ENCODE results near the gene ZNF74. TPM values are rescaled to one million over a fixed set of nuclear protein-coding genes. Genes with fewer than 3 reads are reported as not detected.
"Not testable (repeated sequence)": the region's sequence is repeated elsewhere in the genome, so short reads cannot be mapped to it uniquely, and the experiment has no call there.

The ZNF74 gene
- total RNA-seq (2021) (8.1 and 15.2 TPM in 2 replicates), Bru-seq, nascent RNA (percentile 38 among the genes with signal in this experiment), BruChase-seq, experiment 1, labeled RNA remaining after a 2-hour chase (percentile 57 among the genes with signal in this experiment), BruChase-seq, experiment 2, labeled RNA remaining after a 6-hour chase (percentile 55 among the genes with signal in this experiment)
- long read RNA-seq, partial matches to known transcripts: 1 of 7 reads
- long read RNA-seq, other reads (novel, unspliced or antisense): 1 of 7 reads

- Histone ChIP-seq H3K4me2 (peak within 1 kb of the TSS; percentile 82), H3K4me3 (peak within 1 kb of the TSS; percentile 66), H3F3A (ENCODE audit: insufficient read depth, low read depth) (no peaks in the 10 kb centered on the region), H3K4me1 (replicated peaks; ENCODE audit: insufficient read depth) (no peaks in the 10 kb centered on the region), H3K9me2 (ENCODE audit: insufficient read depth) (no peaks in the 10 kb centered on the region), H3K36me3 (ENCODE audit: low read depth) (no peaks in the 10 kb centered on the region), H2AFZ (peak within 1 kb of the TSS; percentile 95), H3K9me3 (ENCODE audit: insufficient read depth, low read depth) (no peaks in the 10 kb centered on the region), H4K20me1 (ENCODE audit: insufficient read depth) (no peaks in the 10 kb centered on the region), H3K27me3 (ENCODE audit: insufficient read depth, low read depth) (no peaks in the 10 kb centered on the region), H3K27ac (no peak within 1 kb of the TSS), H3K79me2 (ENCODE audit: low read depth) (no peaks in the 10 kb centered on the region)
- TF ChIP-seq EZH2 (IDR thresholded peaks at IDR 0.05; ENCODE audit: low read depth): no peak
- TF ChIP-seq, protein P1, sequence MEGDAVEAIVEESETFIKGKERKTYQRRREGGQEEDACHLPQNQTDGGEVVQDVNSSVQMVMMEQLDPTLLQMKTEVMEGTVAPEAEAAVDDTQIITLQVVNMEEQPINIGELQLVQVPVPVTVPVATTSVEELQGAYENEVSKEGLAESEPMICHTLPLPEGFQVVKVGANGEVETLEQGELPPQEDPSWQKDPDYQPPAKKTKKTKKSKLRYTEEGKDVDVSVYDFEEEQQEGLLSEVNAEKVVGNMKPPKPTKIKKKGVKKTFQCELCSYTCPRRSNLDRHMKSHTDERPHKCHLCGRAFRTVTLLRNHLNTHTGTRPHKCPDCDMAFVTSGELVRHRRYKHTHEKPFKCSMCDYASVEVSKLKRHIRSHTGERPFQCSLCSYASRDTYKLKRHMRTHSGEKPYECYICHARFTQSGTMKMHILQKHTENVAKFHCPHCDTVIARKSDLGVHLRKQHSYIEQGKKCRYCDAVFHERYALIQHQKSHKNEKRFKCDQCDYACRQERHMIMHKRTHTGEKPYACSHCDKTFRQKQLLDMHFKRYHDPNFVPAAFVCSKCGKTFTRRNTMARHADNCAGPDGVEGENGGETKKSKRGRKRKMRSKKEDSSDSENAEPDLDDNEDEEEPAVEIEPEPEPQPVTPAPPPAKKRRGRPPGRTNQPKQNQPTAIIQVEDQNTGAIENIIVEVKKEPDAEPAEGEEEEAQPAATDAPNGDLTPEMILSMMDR (conservative IDR thresholded peaks at IDR 0.05): no peak
- intact Hi-C loops (cut with micrococcal nuclease; ENCODE audit: unreplicated experiment): no loop called here
- peak; percentile 69 to 77 for DNase-seq
- CTCF ChIA-PET: interaction anchor here (0.6 kb wide), 1 partner anchor 1253 kb away, joined by 6 read pairs; no protein-coding TSS in a partner anchor
- POLR2A ChIA-PET (ENCODE audit: unreplicated experiment): interaction anchor here (0.5 kb wide), 1 partner anchor 65 kb away, joined by 14 read pairs; no protein-coding TSS in a partner anchor
- BruUV-seq (replicated peaks): no TSS peak
These were observed at the start of gene ZNF74 for GRCh38 chr22:20393705-20394476. TSS of gene ZNF74 (plus strand) at chr22:20394151. CDS start at chr22:20394629, 478 bp downstream.

DNA sequence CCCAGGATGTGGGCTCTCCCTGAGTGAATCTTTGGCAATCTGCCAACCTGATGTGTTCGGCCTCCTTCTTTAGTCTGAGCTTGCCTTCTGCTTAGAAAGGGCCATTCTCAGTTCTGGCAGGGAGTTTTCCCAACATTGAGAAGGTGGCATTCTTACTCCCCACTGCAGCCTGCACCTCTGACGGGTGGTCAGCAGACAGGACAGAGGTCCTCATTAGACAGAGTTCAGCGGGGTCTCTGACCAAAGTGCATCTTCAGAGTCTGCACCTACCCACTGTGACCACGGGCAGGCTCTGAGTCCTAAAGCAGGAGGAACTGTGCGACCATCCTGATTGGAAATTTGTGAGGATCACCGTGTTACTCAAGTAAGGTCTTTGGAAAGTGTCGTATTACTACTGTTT, 47.4 kb upstream of the ZNF74 start:
- H3K4me3 ChIP-seq; H4K20me1 ChIP-seq (ENCODE audit: insufficient read depth); H3K79me2 ChIP-seq (ENCODE audit: low read depth); H2AFZ ChIP-seq; POLR2A ChIA-PET (ENCODE audit: unreplicated experiment); H3K4me2 ChIP-seq; H3K4me1 ChIP-seq (replicated peaks; ENCODE audit: insufficient read depth); H3K9me2 ChIP-seq (ENCODE audit: insufficient read depth); H3K27me3 ChIP-seq (ENCODE audit: insufficient read depth, low read depth); CTCF ChIA-PET; H3F3A ChIP-seq (ENCODE audit: insufficient read depth, low read depth); intact Hi-C loops (cut with micrococcal nuclease; ENCODE audit: unreplicated experiment); H3K27ac ChIP-seq; H3K36me3 ChIP-seq (ENCODE audit: low read depth); H3K9me3 ChIP-seq (ENCODE audit: insufficient read depth, low read depth); DNase-seq; BruUV-seq (replicated peaks): not testable (repeated sequence)

DNA sequence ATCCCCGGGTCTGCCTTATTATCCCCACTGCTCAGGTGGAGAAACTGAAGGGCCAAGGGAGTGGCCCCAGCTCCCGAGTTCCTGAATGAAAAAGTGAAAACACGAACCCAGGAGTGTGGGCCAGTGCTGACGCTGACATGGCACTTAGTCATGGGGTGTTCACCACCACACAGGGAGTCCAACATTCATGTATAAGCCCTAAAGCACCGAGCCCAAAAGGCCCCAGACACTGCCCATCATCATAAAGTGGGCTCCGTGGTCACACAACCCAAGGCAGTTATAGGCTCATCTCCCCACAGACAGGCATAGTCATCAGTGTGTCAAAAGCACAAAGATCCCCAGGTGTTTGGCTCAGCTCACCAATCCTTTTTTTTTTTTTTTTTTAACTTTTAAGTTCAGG, 41.4 kb upstream of the ZNF74 start:
- DNase-seq; H3K9me3 ChIP-seq (ENCODE audit: insufficient read depth, low read depth); POLR2A ChIA-PET (ENCODE audit: unreplicated experiment): not testable (repeated sequence)

DNA sequence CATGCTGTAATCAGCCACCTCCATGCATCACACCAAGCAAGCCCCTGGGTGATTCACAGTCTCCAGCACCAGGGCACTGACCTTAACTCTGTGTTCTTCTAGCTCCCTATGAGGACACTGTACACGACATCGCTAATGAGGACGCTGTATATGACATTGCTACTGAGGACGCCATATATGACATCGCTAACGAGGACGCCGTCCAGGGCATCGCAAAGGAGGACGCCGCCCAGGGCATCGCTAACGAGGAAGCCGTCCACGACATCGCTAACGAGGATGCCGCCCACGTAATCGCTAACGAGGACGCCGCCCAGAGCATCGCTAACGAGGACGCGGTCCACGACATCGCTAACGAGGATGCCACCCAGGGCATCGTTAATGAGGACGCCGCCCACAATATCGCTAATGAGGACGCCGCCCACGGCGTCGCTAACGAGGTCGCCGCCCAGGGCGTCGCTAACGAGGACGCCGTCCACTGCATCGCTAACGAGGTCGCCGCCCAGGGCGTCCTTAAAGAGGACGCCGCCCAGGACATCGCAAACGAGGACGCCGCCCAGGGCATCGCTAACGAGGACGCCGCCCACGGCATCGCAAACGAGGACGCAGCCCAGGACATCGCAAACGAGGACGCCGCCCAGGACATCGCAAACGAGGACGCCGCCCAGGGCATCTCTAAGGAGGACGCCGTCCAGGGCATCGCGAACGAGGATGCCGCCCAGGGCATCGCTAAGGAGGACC, 39.5 kb upstream of the ZNF74 start:
- POLR2A ChIA-PET (ENCODE audit: unreplicated experiment): no interaction called here
- Histone ChIP-seq H3K27ac (no peak overlapping the region), H4K20me1 (ENCODE audit: insufficient read depth) (no peaks in the 10 kb centered on the region), H3K4me2 (no peak overlapping the region), H3K9me3 (ENCODE audit: insufficient read depth, low read depth) (no peaks in the 10 kb centered on the region), H3K4me3 (no peak overlapping the region), H3K79me2 (ENCODE audit: low read depth) (no peaks in the 10 kb centered on the region), H3K4me1 (replicated peaks; ENCODE audit: insufficient read depth) (no peaks in the 10 kb centered on the region), H3K9me2 (ENCODE audit: insufficient read depth) (no peaks in the 10 kb centered on the region), H2AFZ (no peak overlapping the region), H3K36me3 (ENCODE audit: low read depth) (no peaks in the 10 kb centered on the region), H3F3A (ENCODE audit: insufficient read depth, low read depth) (no peaks in the 10 kb centered on the region), H3K27me3 (ENCODE audit: insufficient read depth, low read depth) (no peaks in the 10 kb centered on the region)
- intact Hi-C loops (cut with micrococcal nuclease; ENCODE audit: unreplicated experiment): no loop called here
- TF ChIP-seq EZH2 (IDR thresholded peaks at IDR 0.05; ENCODE audit: low read depth): no peak
- TF ChIP-seq, protein P1 (conservative IDR thresholded peaks at IDR 0.05): no peak
- DNase-seq: no peak
- no TSS peak for BruUV-seq (replicated peaks)
- CTCF ChIA-PET: no interaction called here

More for the DNA sequence above, 41.4 kb upstream of the ZNF74 start:
- H2AFZ ChIP-seq; CTCF ChIA-PET; H3K4me2 ChIP-seq; BruUV-seq (replicated peaks); H3F3A ChIP-seq (ENCODE audit: insufficient read depth, low read depth); H3K27me3 ChIP-seq (ENCODE audit: insufficient read depth, low read depth); H3K79me2 ChIP-seq (ENCODE audit: low read depth); H3K9me2 ChIP-seq (ENCODE audit: insufficient read depth); H3K36me3 ChIP-seq (ENCODE audit: low read depth); intact Hi-C loops (cut with micrococcal nuclease; ENCODE audit: unreplicated experiment); H4K20me1 ChIP-seq (ENCODE audit: insufficient read depth); H3K4me1 ChIP-seq (replicated peaks; ENCODE audit: insufficient read depth); H3K4me3 ChIP-seq; H3K27ac ChIP-seq: not testable (repeated sequence)

- H3K79me2 ChIP-seq (ENCODE audit: low read depth); DNase-seq; H4K20me1 ChIP-seq (ENCODE audit: insufficient read depth); BruUV-seq (replicated peaks); H3K9me2 ChIP-seq (ENCODE audit: insufficient read depth); H3F3A ChIP-seq (ENCODE audit: insufficient read depth, low read depth); intact Hi-C loops (cut with micrococcal nuclease; ENCODE audit: unreplicated experiment); H3K27me3 ChIP-seq (ENCODE audit: insufficient read depth, low read depth); H3K27ac ChIP-seq; POLR2A ChIA-PET (ENCODE audit: unreplicated experiment); H3K4me1 ChIP-seq (replicated peaks; ENCODE audit: insufficient read depth); H3K9me3 ChIP-seq (ENCODE audit: insufficient read depth, low read depth); CTCF ChIA-PET; H3K36me3 ChIP-seq (ENCODE audit: low read depth); H3K4me3 ChIP-seq; H3K4me2 ChIP-seq; H2AFZ ChIP-seq: not testable (repeated sequence)
These were observed 37.9 kb upstream of the ZNF74 start for GRCh38 chr22:20355939-20356636.

Data from PC-9 (cell line).